HEK293T (cell line): ENCODE data around the gene SZRD1.

Source experiments
- ARNT ChIP-seq: fragments of 450-650 bp; IDR thresholded peaks from 2 replicates; pipeline ENCODE4 v1.6.1; 2017; ENCODE audit warnings: mild to moderate bottlenecking
- FOXK2 ChIP-seq: fragments of 450-650 bp; IDR thresholded peaks from 2 replicates; pipeline ENCODE4 v1.6.1; 2016; ENCODE audit warnings: mild to moderate bottlenecking
- FOXM1 ChIP-seq: fragments of 450-650 bp; IDR thresholded peaks from 2 replicates; pipeline ENCODE4 v1.6.1; 2017; ENCODE audit warnings: mild to moderate bottlenecking, borderline replicate concordance
- NFRKB ChIP-seq: fragments of 450-650 bp; IDR thresholded peaks from 2 replicates; pipeline ENCODE4 v1.6.1; 2016; ENCODE audit warnings: mild to moderate bottlenecking, moderate library complexity
- SP1 ChIP-seq: fragments of 450-650 bp; IDR thresholded peaks from 2 replicates; pipeline ENCODE4 v1.6.1; 2017
- ZNF384 ChIP-seq: fragments of 450-650 bp; IDR thresholded peaks from 2 replicates; pipeline ENCODE4 v1.6.1; 2016

DNA sequence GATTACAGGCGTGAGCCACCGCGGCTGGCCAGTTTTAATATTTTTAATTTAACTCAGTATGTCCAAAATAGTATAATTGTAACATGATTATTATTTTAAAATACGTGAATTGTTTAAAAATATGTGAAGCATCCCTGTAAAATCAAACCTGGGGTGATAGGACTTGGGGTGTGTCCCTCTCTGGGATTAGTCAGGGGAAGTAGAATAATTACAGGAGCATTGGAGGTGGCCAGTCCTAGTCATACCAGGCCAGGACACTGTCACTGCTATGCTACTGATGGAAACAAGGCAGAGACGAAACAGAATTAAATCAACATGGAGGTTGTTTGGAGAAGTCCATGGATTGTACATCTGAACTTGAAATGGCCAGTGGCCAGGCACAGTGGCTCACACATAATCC lies 16.8 kb downstream of the SZRD1 start:
- TF ChIP-seq SP1, result no peak
- TF ChIP-seq NFRKB, result no peak
- no peak for TF ChIP-seq ARNT
- TF ChIP-seq ZNF384, result no peak
- TF ChIP-seq FOXM1, result no peak
- no peak for TF ChIP-seq FOXK2
